ENCODE measurements around the gene MMP13. TPM values are rescaled to one million over a fixed set of nuclear protein-coding genes. Genes with fewer than 3 reads are reported as not detected.

The MMP13 gene
- total and polyA plus RNA-seq, 4 donors, result 0.08 to 1.7 (median 1.5) TPM; not detected in 1

DNA sequence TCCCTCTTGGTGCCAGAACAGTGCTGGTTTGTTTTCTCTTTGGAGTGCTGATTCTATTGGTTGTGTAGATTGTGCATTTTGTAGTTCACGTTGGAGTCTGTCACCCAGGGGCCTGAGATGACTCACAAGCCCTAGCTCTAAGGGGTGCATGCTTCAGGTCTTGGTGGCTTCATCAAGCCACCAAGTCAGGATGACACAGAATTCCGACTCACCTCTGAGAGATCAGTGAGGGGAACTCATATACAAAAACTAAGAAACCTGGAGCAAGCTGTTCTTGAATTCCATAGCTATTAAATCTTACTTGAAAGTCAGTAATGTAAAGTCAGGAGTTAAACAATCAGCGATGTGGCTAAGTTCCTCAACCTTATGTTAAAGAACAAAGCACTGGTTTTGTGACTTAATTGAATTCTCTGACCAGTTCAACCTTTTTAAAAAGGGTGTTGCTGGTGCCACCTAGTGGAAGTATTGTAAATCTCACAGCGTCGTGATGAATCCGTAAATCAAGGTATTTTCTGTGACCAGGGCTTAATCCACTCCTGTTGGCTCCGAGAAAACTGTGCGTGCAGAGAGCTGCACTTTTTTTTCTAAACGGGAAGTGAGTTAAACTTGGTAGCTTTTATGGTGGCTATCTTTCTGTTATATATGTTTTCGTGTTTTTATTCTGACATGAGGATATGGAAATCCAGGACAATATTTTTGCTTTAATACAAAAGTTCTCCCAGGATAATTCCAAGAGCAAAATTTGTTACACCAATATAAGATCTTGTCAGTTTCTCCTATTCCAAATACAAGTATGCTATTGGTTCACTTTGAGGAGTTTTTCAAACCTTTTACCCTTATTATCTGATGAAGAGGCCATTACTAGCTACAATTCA is 14.6 kb downstream of the MMP13 start:
- H3K27ac ChIP-seq (ENCODE audit: low read depth, low read length), result no peak overlapping the region
- no peaks in the 10 kb centered on the region for H3K4me1 ChIP-seq (ENCODE audit: control insufficient read depth, insufficient read depth, low read length)
- WGBS (ENCODE audit: insufficient coverage), result 4% methylated on average over 3 of the region's 10 CpGs
- no peaks in the 10 kb centered on the region for H3K27me3 ChIP-seq (ENCODE audit: control insufficient read depth, insufficient read depth, low read length)
- H3K9me3 ChIP-seq (ENCODE audit: control insufficient read depth, insufficient read depth, low read length), result no peaks in the 10 kb centered on the region
- H3K36me3 ChIP-seq (ENCODE audit: control insufficient read depth, insufficient read depth, low read length), result no peaks in the 10 kb centered on the region
- peak in 5 of 6 donors; percentile 28 to 82 (median 37) for DNase-seq (ENCODE audit: low read depth in 4 of 6, low spot score in 6 of 6)
- no peak overlapping the region for H3K4me3 ChIP-seq (ENCODE audit: low read depth, low read length)

DNA sequence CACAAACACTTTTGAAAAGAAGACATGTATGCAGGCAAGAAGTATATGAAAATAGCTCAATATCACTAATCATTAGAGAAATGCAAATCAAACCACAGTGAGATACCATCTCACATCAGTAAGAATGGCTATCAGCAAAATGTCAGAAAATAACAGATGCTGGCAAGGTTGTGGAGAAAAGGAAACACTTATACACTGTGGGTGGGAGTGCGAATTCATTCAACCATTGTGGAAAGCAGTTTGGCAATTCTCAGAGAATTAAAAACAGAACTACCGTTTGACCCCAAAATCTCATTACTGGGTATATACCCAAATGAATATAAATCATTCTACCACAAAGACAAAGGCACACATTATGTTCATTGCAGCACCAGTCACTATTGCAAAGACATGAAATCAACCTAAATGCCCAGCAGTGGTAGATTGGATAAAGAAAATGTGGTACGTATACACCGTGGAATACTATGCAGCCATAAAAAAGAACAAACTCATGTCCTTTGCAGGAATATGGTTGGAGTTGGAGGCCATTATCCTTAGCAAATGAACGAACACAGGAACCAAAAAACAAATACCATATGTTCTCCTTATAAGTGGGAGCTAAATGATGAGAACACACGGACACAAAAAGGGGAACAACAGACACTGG is 18.5 kb downstream of the MMP13 start:
- Histone ChIP-seq H3K4me3 (ENCODE audit: low read depth, low read length) (no peak overlapping the region), H3K27ac (ENCODE audit: low read depth, low read length) (no peak overlapping the region), H3K9me3 (ENCODE audit: control insufficient read depth, insufficient read depth, low read length) (no peaks in the 10 kb centered on the region), H3K27me3 (ENCODE audit: control insufficient read depth, insufficient read depth, low read length) (no peaks in the 10 kb centered on the region), H3K4me1 (ENCODE audit: control insufficient read depth, insufficient read depth, low read length) (no peaks in the 10 kb centered on the region), H3K36me3 (ENCODE audit: control insufficient read depth, insufficient read depth, low read length) (no peaks in the 10 kb centered on the region)
- no peak for DNase-seq (ENCODE audit: low read depth in 4 of 6, low spot score in 6 of 6)
- WGBS (ENCODE audit: insufficient coverage), result 86% methylated on average over 1 of the region's 6 CpGs

DNA sequence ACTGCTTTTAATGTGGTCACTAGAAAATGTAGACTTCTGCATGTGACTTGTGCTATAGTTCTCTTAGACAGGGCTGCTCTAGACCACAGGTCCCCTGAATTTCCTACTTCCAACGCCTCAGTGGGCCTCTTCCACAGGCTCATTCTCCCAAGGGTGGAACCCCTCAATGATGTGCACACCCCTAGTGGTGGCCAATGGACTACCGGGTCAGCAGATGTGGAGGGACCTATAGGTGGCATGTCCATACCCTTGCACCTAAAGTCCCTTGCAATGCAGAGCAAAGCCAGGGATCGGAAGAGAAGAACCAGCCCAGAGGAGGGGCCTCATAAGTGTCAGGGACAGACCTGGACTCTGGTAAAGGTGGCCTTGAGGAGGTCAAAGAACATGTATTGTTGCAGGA is 20.0 kb downstream of the MMP13 start:
- Histone ChIP-seq H3K4me1 (ENCODE audit: control insufficient read depth, insufficient read depth, low read length) (no peaks in the 10 kb centered on the region), H3K9me3 (ENCODE audit: control insufficient read depth, insufficient read depth, low read length) (no peaks in the 10 kb centered on the region), H3K4me3 (ENCODE audit: low read depth, low read length) (no peak overlapping the region), H3K36me3 (ENCODE audit: control insufficient read depth, insufficient read depth, low read length) (no peaks in the 10 kb centered on the region), H3K27me3 (ENCODE audit: control insufficient read depth, insufficient read depth, low read length) (no peaks in the 10 kb centered on the region), H3K27ac (ENCODE audit: low read depth, low read length) (no peak overlapping the region)
- DNase-seq (ENCODE audit: low read depth in 4 of 6, low spot score in 6 of 6), result no peak
- WGBS (ENCODE audit: insufficient coverage), result 89% methylated on average over 2 of the region's 3 CpGs

DNA sequence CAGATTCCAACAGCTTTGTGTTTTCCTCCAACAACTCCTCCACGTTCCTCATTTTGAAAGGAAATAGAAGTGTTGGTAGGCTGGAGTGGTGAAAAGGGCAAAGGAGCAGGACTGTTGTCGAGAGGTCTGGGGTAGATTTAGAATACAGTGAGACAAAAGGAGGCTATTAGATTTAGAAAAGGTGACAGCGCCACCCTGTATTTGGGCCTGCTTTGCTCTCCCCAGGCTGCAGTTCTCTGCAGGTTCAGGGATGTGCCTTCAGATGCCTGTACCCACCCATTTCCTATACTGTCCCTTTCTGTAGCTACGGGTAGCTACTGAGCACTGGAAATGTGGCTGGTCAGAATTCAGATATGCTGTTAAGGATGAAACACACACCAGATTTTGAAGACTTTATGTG is 20.8 kb downstream of the MMP13 start:
- Histone ChIP-seq H3K9me3 (ENCODE audit: control insufficient read depth, insufficient read depth, low read length) (no peaks in the 10 kb centered on the region), H3K27me3 (ENCODE audit: control insufficient read depth, insufficient read depth, low read length) (no peaks in the 10 kb centered on the region), H3K4me1 (ENCODE audit: control insufficient read depth, insufficient read depth, low read length) (no peaks in the 10 kb centered on the region), H3K27ac (ENCODE audit: low read depth, low read length) (no peak overlapping the region), H3K36me3 (ENCODE audit: control insufficient read depth, insufficient read depth, low read length) (no peaks in the 10 kb centered on the region), H3K4me3 (ENCODE audit: low read depth, low read length) (no peak overlapping the region)
- DNase-seq (ENCODE audit: low read depth in 4 of 6, low spot score in 6 of 6), result no peak
- 50% methylated on average over 1 of the region's 4 CpGs for WGBS (ENCODE audit: insufficient coverage)

DNA sequence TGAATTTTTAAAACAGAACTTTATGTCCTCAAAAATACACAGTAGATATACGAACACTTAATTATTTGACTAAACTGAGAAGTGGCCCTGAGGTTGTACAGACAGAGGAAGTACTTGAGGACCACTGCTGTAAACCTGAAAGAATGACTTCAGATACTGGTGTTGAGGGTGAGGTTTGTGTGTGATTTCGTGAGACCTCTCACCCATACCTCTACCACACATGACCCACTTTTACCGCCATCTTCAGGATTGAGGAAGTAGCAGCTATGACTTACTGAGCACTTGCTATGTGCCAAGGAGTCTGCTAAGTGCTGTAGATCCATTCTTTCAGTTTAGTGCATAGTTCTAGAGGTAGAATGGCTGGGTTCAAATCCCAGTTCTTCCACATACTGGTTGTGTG is 21.9 kb downstream of the MMP13 start:
- H3K4me1 ChIP-seq (ENCODE audit: control insufficient read depth, insufficient read depth, low read length), result no peaks in the 10 kb centered on the region
- no peak for DNase-seq (ENCODE audit: low read depth in 4 of 6, low spot score in 6 of 6)
- no peaks in the 10 kb centered on the region for H3K9me3 ChIP-seq (ENCODE audit: control insufficient read depth, insufficient read depth, low read length)
- H3K36me3 ChIP-seq (ENCODE audit: control insufficient read depth, insufficient read depth, low read length), result no peaks in the 10 kb centered on the region
- no peak overlapping the region for H3K27ac ChIP-seq (ENCODE audit: low read depth, low read length)
- no peak overlapping the region for H3K4me3 ChIP-seq (ENCODE audit: low read depth, low read length)
- H3K27me3 ChIP-seq (ENCODE audit: control insufficient read depth, insufficient read depth, low read length), result no peaks in the 10 kb centered on the region
- WGBS (ENCODE audit: insufficient coverage), result no CpG with 5 or more reads among the region's 3 CpGs

DNA sequence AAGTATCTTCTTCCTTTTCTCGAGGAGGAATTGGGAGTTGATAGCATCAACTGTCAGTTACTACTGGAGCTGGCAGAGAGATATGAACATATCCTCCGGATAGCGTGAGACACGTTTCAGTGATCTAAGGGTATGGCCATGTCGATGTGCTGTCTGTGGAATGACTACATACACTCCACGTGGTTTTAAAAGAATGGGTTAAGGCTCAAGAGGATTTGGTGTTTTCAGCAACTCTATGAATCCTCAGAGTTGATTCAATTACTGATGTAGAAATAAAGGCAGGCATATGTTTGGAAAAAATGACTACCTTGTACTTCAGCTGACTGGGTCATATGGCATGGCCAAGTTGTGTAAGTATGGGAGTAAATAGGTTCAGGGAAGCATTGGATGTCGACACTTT is 22.9 kb downstream of the MMP13 start:
- Histone ChIP-seq H3K4me3 (ENCODE audit: low read depth, low read length) (no peak overlapping the region), H3K4me1 (ENCODE audit: control insufficient read depth, insufficient read depth, low read length) (no peaks in the 10 kb centered on the region), H3K9me3 (ENCODE audit: control insufficient read depth, insufficient read depth, low read length) (no peaks in the 10 kb centered on the region), H3K27ac (ENCODE audit: low read depth, low read length) (no peak overlapping the region), H3K36me3 (ENCODE audit: control insufficient read depth, insufficient read depth, low read length) (no peaks in the 10 kb centered on the region), H3K27me3 (ENCODE audit: control insufficient read depth, insufficient read depth, low read length) (no peaks in the 10 kb centered on the region)
- WGBS (ENCODE audit: insufficient coverage), result 93% methylated on average over 6 of the region's 7 CpGs
- no peak for DNase-seq (ENCODE audit: low read depth in 4 of 6, low spot score in 6 of 6)

DNA sequence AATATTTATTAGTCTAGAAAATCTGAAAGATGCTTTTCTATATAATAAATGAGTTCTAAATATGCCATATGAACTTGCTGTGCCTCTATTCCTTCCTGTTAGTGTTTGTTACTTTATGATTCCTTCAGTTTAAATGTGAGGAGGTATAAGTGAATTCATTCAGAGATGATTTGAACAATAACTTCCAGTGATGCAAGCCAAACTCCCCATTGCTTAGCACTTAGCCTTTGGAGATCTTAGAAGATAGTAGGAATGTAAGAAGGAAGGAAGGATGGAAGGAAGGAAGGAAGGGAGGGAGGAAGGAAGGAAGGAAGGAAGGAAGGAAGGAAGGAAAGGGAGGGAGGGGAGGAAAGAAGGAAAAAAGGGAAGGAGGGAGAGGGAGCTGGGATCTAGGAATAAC is 25.1 kb downstream of the MMP13 start:
- no peak for DNase-seq (ENCODE audit: low read depth in 4 of 6, low spot score in 6 of 6)
- no peaks in the 10 kb centered on the region for H3K4me1 ChIP-seq (ENCODE audit: control insufficient read depth, insufficient read depth, low read length)
- H3K27ac ChIP-seq (ENCODE audit: low read depth, low read length), result no peak overlapping the region
- H3K9me3 ChIP-seq (ENCODE audit: control insufficient read depth, insufficient read depth, low read length), result no peaks in the 10 kb centered on the region
- no peaks in the 10 kb centered on the region for H3K27me3 ChIP-seq (ENCODE audit: control insufficient read depth, insufficient read depth, low read length)
- no peak overlapping the region for H3K4me3 ChIP-seq (ENCODE audit: low read depth, low read length)
- H3K36me3 ChIP-seq (ENCODE audit: control insufficient read depth, insufficient read depth, low read length), result no peaks in the 10 kb centered on the region

DNA sequence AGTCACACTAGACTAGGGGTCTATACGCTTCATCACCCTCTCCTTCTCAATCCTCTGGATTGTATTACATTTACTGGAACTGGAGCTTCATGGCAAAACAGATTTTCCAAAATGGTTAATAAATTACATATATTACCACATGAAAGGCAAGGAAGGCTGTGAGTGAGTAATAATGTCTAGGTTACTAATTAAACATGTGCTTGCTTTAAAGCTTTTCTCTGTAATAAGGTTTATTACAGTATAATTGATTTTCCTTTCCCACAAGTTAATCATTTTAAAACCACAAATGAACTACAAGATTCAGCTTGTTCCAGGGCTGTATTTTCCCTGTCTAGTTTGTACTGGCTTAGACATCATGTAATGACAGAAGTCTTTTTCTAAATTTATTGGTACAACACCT is 25.6 kb downstream of the MMP13 start:
- Histone ChIP-seq H3K4me1 (ENCODE audit: control insufficient read depth, insufficient read depth, low read length) (no peaks in the 10 kb centered on the region), H3K4me3 (ENCODE audit: low read depth, low read length) (no peak overlapping the region), H3K27me3 (ENCODE audit: control insufficient read depth, insufficient read depth, low read length) (no peaks in the 10 kb centered on the region), H3K36me3 (ENCODE audit: control insufficient read depth, insufficient read depth, low read length) (no peaks in the 10 kb centered on the region), H3K27ac (ENCODE audit: low read depth, low read length) (no peak overlapping the region), H3K9me3 (ENCODE audit: control insufficient read depth, insufficient read depth, low read length) (no peaks in the 10 kb centered on the region)
- WGBS (ENCODE audit: insufficient coverage), result 80% methylated on average over 1 of the region's 1 CpG
- DNase-seq (ENCODE audit: low read depth in 4 of 6, low spot score in 6 of 6), result peak in 1 of 6 donors; percentile 76

DNA sequence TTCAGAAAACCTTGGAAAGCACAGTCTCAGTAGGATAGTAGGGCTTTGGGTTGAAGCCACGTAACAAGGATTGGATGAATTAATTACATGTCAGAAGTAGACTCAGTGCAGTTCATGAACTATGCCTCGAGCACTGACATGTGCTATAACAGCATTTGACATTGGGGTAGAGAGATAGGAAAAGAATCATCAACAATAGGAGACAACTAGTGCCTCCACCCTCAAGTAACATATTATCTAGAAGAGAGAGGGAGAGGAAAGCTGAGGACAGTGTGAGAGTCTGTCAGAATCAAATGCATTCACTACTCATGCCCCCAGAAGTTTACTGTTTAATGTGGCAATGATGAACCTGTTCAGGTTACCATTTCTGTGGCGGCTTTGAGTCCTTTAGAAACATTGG is 26.4 kb downstream of the MMP13 start:
- H3K4me3 ChIP-seq (ENCODE audit: low read depth, low read length), result no peak overlapping the region
- no peaks in the 10 kb centered on the region for H3K4me1 ChIP-seq (ENCODE audit: control insufficient read depth, insufficient read depth, low read length)
- H3K9me3 ChIP-seq (ENCODE audit: control insufficient read depth, insufficient read depth, low read length), result no peaks in the 10 kb centered on the region
- 100% methylated on average over 1 of the region's 3 CpGs for WGBS (ENCODE audit: insufficient coverage)
- DNase-seq (ENCODE audit: low read depth in 4 of 6, low spot score in 6 of 6), result no peak
- H3K27me3 ChIP-seq (ENCODE audit: control insufficient read depth, insufficient read depth, low read length), result no peaks in the 10 kb centered on the region
- H3K27ac ChIP-seq (ENCODE audit: low read depth, low read length), result no peak overlapping the region
- no peaks in the 10 kb centered on the region for H3K36me3 ChIP-seq (ENCODE audit: control insufficient read depth, insufficient read depth, low read length)

DNA sequence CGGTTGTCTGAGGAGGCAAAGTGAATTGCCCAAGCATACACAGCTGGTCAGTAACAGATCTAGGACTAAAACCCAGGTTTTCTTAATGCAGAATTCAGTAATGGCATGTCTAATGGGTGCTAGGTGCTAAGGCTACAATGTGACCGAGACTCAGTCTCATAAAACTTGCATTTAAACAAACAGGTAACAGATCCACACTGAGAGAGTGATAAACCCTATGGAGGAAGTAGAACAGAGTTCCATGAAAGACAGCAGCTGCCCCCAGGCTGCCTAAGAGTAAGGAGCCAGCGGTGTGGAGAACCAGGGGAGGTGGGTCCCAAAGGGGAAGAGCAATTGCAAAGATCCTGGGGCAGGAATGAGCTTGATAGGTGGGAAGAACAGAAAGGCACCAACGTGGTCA is 27.3 kb downstream of the MMP13 start:
- H3K9me3 ChIP-seq (ENCODE audit: control insufficient read depth, insufficient read depth, low read length), result no peaks in the 10 kb centered on the region
- WGBS (ENCODE audit: insufficient coverage), result 96% methylated on average over 3 of the region's 4 CpGs
- no peaks in the 10 kb centered on the region for H3K36me3 ChIP-seq (ENCODE audit: control insufficient read depth, insufficient read depth, low read length)
- no peak for DNase-seq (ENCODE audit: low read depth in 4 of 6, low spot score in 6 of 6)
- no peaks in the 10 kb centered on the region for H3K4me1 ChIP-seq (ENCODE audit: control insufficient read depth, insufficient read depth, low read length)
- H3K27me3 ChIP-seq (ENCODE audit: control insufficient read depth, insufficient read depth, low read length), result no peaks in the 10 kb centered on the region
- H3K27ac ChIP-seq (ENCODE audit: low read depth, low read length), result no peak overlapping the region
- no peak overlapping the region for H3K4me3 ChIP-seq (ENCODE audit: low read depth, low read length)

Data from spinal cord (tissue), 10 donors.